Common myeloid progenitor, CD34-positive (primary cell): Measurements from ENCODE around the gene FGD2.

ENCODE experiments used
- CTCF ChIA-PET: fragments of 350-600 bp; sonication (Branson Sonifier 250); formaldehyde crosslinking; loops from one replicate; lab custom pipeline; 2021; ENCODE audit warnings: antibody characterized with exemption; lab: Charles Lee
- POLR2A ChIA-PET: fragments of 350-600 bp; sonication (Branson Sonifier 250); formaldehyde crosslinking; loops from one replicate; lab custom pipeline; 2021; ENCODE audit warnings: antibody characterized with exemption; lab: Charles Lee
- DNase-seq, 3 donors: peaks; one replicate each; pipeline versions ENCODE4 v3.0.0 to v3.0.0-alpha.2; 2013
- H3K27ac ChIP-seq, 2 experiments: 1 replicate in 1 of 2; 2 replicates in 1 of 2; pipeline ENCODE4 v1.7.0; 2013; ENCODE audit warnings: inconsistent platforms in 2 of 2, low read length in 2 of 2, mild to moderate bottlenecking in 2 of 2, low read depth in 1 of 2, moderate library complexity in 1 of 2; ENCODE audit not compliant: severe bottlenecking in 2 of 2, insufficient read depth in 1 of 2, poor library complexity in 1 of 2
- H3K27me3 ChIP-seq, 5 experiments: replicated peaks in 2 of 5; 1 replicate in 3 of 5; 2 replicates in 2 of 5; pipeline versions ENCODE4 v1.6.1 to v1.7.0; 2013; ENCODE audit warnings: low read length in 4 of 5, mild to moderate bottlenecking in 2 of 5, moderate library complexity in 2 of 5, inconsistent platforms in 1 of 5; ENCODE audit not compliant: insufficient read depth in 5 of 5, control insufficient read depth in 4 of 5
- H3K36me3 ChIP-seq, 4 experiments: 1 replicate in 2 of 4; 2 replicates in 2 of 4; pipeline versions ENCODE4 v1.6.1 to v1.7.0; 2013; ENCODE audit warnings: low read length in 3 of 4, control low read depth in 1 of 4, mild to moderate bottlenecking in 1 of 4; ENCODE audit not compliant: control insufficient read depth in 4 of 4, insufficient read depth in 4 of 4
- H3K4me1 ChIP-seq, 4 experiments: 1 replicate in 3 of 4; 2 replicates in 1 of 4; pipeline versions ENCODE4 v1.6.1 to v1.7.1; 2013; ENCODE audit warnings: low read length in 3 of 4, mild to moderate bottlenecking in 3 of 4, control low read depth in 1 of 4, inconsistent platforms in 1 of 4, moderate library complexity in 1 of 4; ENCODE audit not compliant: control insufficient read depth in 4 of 4, insufficient read depth in 4 of 4; ENCODE audit errors: control extremely low read depth in 1 of 4
- H3K4me3 ChIP-seq, 7 experiments: 1 replicate in 4 of 7; 2 replicates in 3 of 7; pipeline versions ENCODE4 v1.5.1 to v1.7.0; 2013; ENCODE audit warnings: mild to moderate bottlenecking in 7 of 7, low read length in 6 of 7, moderate library complexity in 6 of 7, inconsistent platforms in 2 of 7, low read depth in 2 of 7, control low read depth in 1 of 7; ENCODE audit not compliant: insufficient read depth in 4 of 7, control insufficient read depth in 1 of 7; ENCODE audit errors: extremely low read depth in 1 of 7
- H3K9me3 ChIP-seq, 5 experiments: 1 replicate in 4 of 5; 2 replicates in 1 of 5; pipeline versions ENCODE4 v1.6.1 to v1.7.1; 2013; ENCODE audit warnings: low read length in 4 of 5, mild to moderate bottlenecking in 2 of 5, inconsistent platforms in 1 of 5, low read depth in 1 of 5, moderate library complexity in 1 of 5; ENCODE audit not compliant: control insufficient read depth in 4 of 5, insufficient read depth in 2 of 5; ENCODE audit errors: control extremely low read depth in 1 of 5
- WGBS: methylation state at CpG from one replicate; pipeline ENCODE4 v1.1.5; 2013; ENCODE audit not compliant: insufficient coverage; 5-methylcytosine and 5-hydroxymethylcytosine counted together

The FGD2 gene

DNA sequence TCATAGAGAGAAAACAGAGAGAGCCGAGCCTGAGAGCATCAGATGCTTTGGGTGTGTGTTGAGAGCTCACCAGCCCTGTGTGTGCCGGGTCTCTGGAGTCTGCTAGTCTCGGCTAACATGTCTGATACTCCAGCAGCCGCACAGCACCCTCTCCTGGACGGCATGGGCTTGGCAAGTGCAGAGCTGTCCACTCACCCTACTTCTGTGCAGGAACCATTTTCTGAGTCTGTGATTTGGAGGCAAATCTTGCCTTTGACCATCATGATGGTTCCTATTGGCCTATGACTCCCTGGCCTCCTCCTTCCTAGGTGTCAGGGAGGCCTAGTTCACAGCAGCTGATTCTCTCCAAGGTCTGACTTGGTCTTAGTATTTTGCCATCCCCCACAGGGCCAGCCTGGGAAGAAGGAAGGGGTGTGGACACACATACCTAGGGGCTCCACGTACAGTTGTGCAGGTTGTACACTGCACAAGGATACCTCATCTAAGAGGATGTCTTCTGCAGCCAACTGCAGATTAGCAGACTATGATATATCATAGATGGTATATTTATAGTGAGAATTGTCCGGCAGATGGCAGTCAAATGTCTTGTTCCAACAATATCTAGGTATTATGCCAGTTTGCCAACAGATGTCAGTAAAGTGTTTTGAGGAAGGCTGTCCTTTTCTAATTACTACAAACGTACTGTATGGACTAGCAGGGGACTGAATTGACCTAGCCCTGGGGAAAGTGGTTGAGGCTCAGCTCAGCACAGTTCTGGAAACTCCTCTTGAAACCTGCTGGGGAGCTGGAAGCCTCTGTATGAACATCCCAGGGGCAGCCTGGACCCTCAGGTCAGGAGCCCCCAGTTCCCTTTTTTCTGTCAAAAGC, 13.0 kb downstream of the FGD2 start:
- Histone ChIP-seq H3K27ac (no peak overlapping the region), H3K9me3 (no peaks in the 10 kb centered on the region), H3K27me3 (no peaks in the 10 kb centered on the region), H3K4me1 (peaks cover 3 to 40% (median 10%) of the 10 kb centered on the region in 4 experiments), H3K36me3 (no peaks in the 10 kb centered on the region), H3K4me3 (no peak overlapping the region)
- POLR2A ChIA-PET = interaction anchor here (1.2 kb wide), 1 partner anchor 153 kb away, joined by 3 read pairs; no protein-coding TSS in a partner anchor
- DNase-seq = peak; percentile 86 to 95 (median 92)
- WGBS = 8% methylated on average over 6 of the region's 8 CpGs
- CTCF ChIA-PET = interaction anchor here (0.6 to 22.2 kb wide), 56 partner anchors 10 to 296 kb away, joined by 3 to 618 read pairs (median 6); partner anchors contain the start of genes C6orf89, FGD2, MTCH1 and PI16

DNA sequence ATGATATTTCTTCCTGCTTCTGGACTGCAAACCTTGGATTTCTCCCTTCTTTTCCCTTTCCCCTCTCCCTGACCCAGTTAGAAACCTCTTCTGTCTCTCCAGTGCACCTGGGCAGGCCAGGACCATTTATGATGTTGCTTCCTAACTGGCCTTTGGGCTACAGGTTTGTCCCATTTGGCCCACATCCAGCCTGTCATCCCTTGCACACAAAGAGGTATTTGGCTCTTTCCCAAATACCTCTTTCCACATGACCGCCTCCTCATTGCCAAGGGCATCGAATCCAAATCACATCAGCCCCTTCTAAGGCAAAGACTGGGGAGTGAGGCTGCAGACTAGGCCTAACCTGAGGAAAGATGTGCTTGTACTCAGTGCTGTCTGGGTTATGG, 13.6 kb downstream of the FGD2 start:
- WGBS = no CpG with 5 or more reads among the region's 2 CpGs
- Histone ChIP-seq H3K4me1 (peaks cover 3 to 40% (median 10%) of the 10 kb centered on the region in 4 experiments), H3K27me3 (no peaks in the 10 kb centered on the region), H3K36me3 (no peaks in the 10 kb centered on the region), H3K9me3 (no peaks in the 10 kb centered on the region), H3K4me3 (no peak overlapping the region), H3K27ac (no peak overlapping the region)
- POLR2A ChIA-PET = interaction anchor here (1.2 kb wide), 1 partner anchor 153 kb away, joined by 3 read pairs; no protein-coding TSS in a partner anchor
- CTCF ChIA-PET = interaction anchor here (1.2 to 22.2 kb wide), 28 partner anchors 10 to 295 kb away, joined by 3 to 618 read pairs (median 7); partner anchors contain the start of genes C6orf89, FGD2, PI16 and PIM1
- no peak for DNase-seq

DNA sequence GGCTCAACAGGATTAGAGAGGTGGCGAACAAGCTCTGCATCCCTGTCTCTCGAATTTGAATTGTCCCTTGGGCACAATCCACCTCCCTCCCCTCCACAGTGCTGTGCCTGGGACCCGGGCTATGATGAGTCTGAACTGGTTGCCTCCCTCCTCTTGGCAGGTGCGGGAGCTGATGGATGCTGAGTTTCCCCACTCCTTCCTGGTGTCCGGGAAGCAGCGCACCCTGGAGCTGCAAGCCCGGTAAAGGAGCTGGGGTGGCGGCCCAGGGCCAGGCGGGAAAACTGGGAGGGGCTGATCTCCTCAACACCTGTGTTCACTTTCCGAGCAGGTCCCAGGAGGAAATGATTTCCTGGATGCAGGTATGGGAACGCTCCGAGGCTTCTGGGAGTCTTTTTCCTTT, 14.9 kb downstream of the FGD2 start:
- ChIA-PET POLR2A (interaction anchor here (1.5 kb wide), 1 partner anchor 152 kb away, joined by 6 read pairs; no protein-coding TSS in a partner anchor), CTCF (interaction anchor here (0.7 to 22.2 kb wide), 17 partner anchors 8 to 300 kb away, joined by 3 to 618 read pairs (median 4); partner anchors contain the start of genes FGD2, MTCH1 and PIM1)
- Histone ChIP-seq H3K36me3 (no peaks in the 10 kb centered on the region), H3K27ac (no peak overlapping the region), H3K9me3 (no peaks in the 10 kb centered on the region), H3K27me3 (no peaks in the 10 kb centered on the region), H3K4me3 (no peak overlapping the region), H3K4me1 (peaks cover 3 to 49% (median 10%) of the 10 kb centered on the region in 4 experiments)
- 96% methylated on average over 11 of the region's 12 CpGs for WGBS
- DNase-seq = no peak

DNA sequence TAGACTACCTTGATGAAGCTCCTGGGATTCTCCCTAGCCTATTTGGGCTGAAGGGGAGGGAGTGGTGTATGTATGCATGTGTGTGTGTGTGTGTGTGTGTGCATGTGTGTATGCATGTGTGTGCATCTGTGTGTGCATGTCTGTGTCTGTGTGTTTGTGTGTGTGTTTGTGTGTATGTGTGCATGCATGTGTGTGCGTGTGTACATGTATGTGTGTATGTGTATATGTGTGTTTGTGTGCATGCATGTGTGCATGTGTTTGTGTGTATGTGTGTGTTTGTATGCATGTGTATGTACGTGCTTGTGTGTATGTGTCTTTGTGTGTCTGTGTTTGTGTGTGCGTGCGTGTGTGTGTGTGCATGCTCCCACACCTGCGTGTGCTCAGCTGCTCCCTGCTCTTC, 15.4 kb downstream of the FGD2 start:
- WGBS = no CpG with 5 or more reads among the region's 5 CpGs
- no peaks in the 10 kb centered on the region for H3K9me3 ChIP-seq
- no peaks in the 10 kb centered on the region for H3K36me3 ChIP-seq
- no peak overlapping the region for H3K4me3 ChIP-seq
- ChIA-PET POLR2A (interaction anchor here (1.5 kb wide), 1 partner anchor 151 kb away, joined by 6 read pairs; no protein-coding TSS in a partner anchor), CTCF (interaction anchor here (0.9 to 22.2 kb wide), 19 partner anchors 8 to 294 kb away, joined by 3 to 618 read pairs (median 4); partner anchors contain the start of genes FGD2, MTCH1 and PIM1)
- DNase-seq = no peak
- peaks cover 3 to 54% (median 10%) of the 10 kb centered on the region in 4 experiments for H3K4me1 ChIP-seq
- H3K27ac ChIP-seq = no peak overlapping the region
- no peaks in the 10 kb centered on the region for H3K27me3 ChIP-seq

DNA sequence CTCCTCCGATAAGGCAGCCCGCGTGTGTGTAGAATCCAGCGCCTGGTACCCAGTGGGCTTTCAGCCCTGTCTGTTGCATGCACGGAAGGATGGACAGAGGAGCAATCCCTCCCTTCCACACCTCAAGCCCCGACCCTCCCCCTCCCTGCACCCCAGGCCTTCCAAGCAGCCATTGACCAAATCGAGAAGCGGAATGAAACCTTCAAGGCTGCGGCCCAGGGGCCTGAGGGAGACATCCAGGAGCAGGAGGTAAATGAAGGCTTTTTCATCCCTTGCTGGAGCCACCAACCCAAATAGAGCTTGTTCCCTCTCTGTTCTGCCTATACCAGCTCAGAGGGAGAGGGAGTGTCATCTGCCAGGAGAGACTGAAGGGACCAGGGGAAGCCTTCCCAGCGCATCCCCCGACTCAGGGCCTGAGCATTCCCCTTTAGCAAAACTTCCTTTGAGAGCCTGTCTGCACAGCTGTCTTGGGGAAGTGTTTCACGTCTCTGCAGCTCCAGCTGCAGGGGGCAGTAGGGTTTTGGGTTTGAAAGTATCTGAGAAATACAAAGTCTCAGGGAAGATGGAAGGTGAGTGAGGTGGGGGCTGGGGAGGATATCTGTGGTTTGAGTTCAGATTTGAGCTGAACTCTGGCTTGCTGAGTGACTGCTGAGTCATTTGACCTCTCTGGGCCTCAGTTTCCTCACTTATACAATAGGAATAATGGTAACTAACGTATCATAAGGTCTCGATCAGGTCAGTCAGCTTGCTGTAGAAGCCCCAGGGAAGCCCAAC, 16.1 kb downstream of the FGD2 start:
- ChIA-PET POLR2A (interaction anchor here (1.1 to 1.5 kb wide), 2 partner anchors 13 to 150 kb away, joined by 3 to 6 read pairs; no protein-coding TSS in a partner anchor), CTCF (interaction anchor here (0.6 to 22.2 kb wide), 19 partner anchors 8 to 232 kb away, joined by 3 to 618 read pairs (median 3); partner anchors contain the start of genes C6orf89 and PIM1)
- H3K4me1 ChIP-seq = peaks cover 3 to 61% (median 11%) of the 10 kb centered on the region in 4 experiments
- peak; percentile 66 to 80 (median 74) for DNase-seq
- H3K9me3 ChIP-seq = no peaks in the 10 kb centered on the region
- H3K36me3 ChIP-seq = no peaks in the 10 kb centered on the region
- no peak overlapping the region for H3K4me3 ChIP-seq
- H3K27me3 ChIP-seq = no peaks in the 10 kb centered on the region
- 77% methylated on average over 7 of the region's 14 CpGs for WGBS
- no peak overlapping the region for H3K27ac ChIP-seq

DNA sequence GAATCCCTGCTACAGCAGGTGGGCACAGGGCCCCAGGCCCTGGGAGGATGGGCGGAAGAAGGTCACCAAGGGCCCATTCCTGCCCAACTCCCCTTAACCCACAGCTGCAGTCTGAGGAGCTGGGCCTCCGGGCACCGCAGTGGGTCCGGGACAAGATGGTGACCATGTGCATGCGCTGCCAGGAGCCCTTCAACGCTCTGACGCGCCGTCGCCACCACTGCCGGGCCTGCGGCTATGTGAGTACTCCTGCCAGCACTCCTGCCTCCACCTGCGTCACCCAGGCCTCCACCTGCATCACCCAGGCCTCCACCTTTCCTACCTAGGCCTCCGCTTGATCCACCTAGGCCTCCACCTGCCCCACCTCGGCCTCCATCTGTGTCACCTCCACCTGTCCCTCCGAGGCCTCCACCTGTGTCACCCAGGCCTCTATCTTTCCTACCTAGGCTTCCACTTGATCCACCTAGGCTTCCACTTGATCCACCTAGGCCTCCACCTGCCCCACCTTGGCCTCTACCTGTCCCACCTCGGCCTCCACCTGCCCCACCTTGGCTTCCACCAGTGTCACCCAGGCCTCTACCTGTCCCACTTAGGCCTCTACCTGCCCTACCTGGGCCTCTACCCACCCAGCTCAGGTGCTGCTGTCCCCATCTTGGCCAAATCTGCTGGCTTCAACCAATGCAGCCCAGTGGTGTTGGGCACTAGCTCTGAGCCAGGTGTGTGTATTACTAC, 16.8 kb downstream of the FGD2 start:
- Histone ChIP-seq H3K9me3 (no peaks in the 10 kb centered on the region), H3K27ac (no peak overlapping the region), H3K36me3 (no peaks in the 10 kb centered on the region), H3K4me3 (no peak overlapping the region), H3K27me3 (no peaks in the 10 kb centered on the region), H3K4me1 (peaks cover 3 to 64% (median 11%) of the 10 kb centered on the region in 4 experiments)
- ChIA-PET CTCF (interaction anchor here (0.6 to 22.2 kb wide), 15 partner anchors 8 to 282 kb away, joined by 3 to 618 read pairs (median 3); partner anchors contain the start of genes C6orf89 and PIM1), POLR2A (interaction anchor here (0.6 to 1.1 kb wide), 2 partner anchors 12 to 25 kb away, joined by 3 read pairs; no protein-coding TSS in a partner anchor)
- WGBS = 100% methylated on average over 15 of the region's 17 CpGs
- no peak for DNase-seq
